ENCODE results near the gene DGKB. TPM values are rescaled to one million over a fixed set of nuclear protein-coding genes. Genes with fewer than 3 reads are reported as not detected.

DGKB gene
- total and polyA plus RNA-seq, 2 donors (not counting 1 experiment from before 2014, with no cell fraction given) = 0.31 TPM; not detected in 1

GRCh38 chr7:14842523-14842922 lies 60.0 kb downstream of the DGKB start:
- Histone ChIP-seq H3K4me1 (ENCODE audit: control insufficient read depth, extremely low read depth, insufficient read depth, low read length) (no peaks in the 10 kb centered on the region), H2AFZ (ENCODE audit: low read length) (no peak overlapping the region), H3K4me3 (replicated peaks in 1 of 4; ENCODE audit: control extremely low read depth in 1 of 4, insufficient read depth in 1 of 4, low read depth in 3 of 4, low read length in 4 of 4) (no peak overlapping the region), H3K27me3 (ENCODE audit: control insufficient read depth, insufficient read depth, low read length) (no peaks in the 10 kb centered on the region), H3K36me3 (ENCODE audit: control insufficient read depth, insufficient read depth, low read length) (no peaks in the 10 kb centered on the region), H3K4me2 (ENCODE audit: extremely low read depth, insufficient read depth, low read length) (no peak overlapping the region), H3K79me2 (ENCODE audit: control insufficient read depth, insufficient read depth, low read length) (no peaks in the 10 kb centered on the region), H4K20me1 (ENCODE audit: control insufficient read depth, extremely low read depth, insufficient read depth, low read length) (no peaks in the 10 kb centered on the region), H3K9ac (ENCODE audit: insufficient read depth, low read length) (no peak overlapping the region), H3K9me3 (ENCODE audit: control insufficient read depth, insufficient read depth, low read depth, low read length) (no peaks in the 10 kb centered on the region), H3K27ac (ENCODE audit: insufficient read depth, low read length) (no peak overlapping the region)
- no peak for TF ChIP-seq CTCF (conservative IDR thresholded peaks at IDR 0.05 in 1 of 2, IDR thresholded peaks at IDR 0.05 in 1 of 2; ENCODE audit: low read depth in 1 of 2, low read length in 2 of 2)
- TF ChIP-seq EZH2 (IDR thresholded peaks at IDR 0.05; ENCODE audit: low read length, missing control alignments) = no peak
- DNase-seq (ENCODE audit: low read depth in 2 of 2) = no peak

GRCh38 chr7:14841869-14842268 lies 60.7 kb downstream of the DGKB start:
- peak; percentile 17 to 52 for DNase-seq (ENCODE audit: low read depth in 2 of 2)
- H3K36me3 ChIP-seq (ENCODE audit: control insufficient read depth, insufficient read depth, low read length) = no peaks in the 10 kb centered on the region

GRCh38 chr7:14841086-14841485 lies 61.5 kb downstream of the DGKB start:
- Histone ChIP-seq H3K9me3 (ENCODE audit: control insufficient read depth, insufficient read depth, low read depth, low read length) (no peaks in the 10 kb centered on the region), H3K9ac (ENCODE audit: insufficient read depth, low read length) (no peak overlapping the region), H3K36me3 (ENCODE audit: control insufficient read depth, insufficient read depth, low read length) (no peaks in the 10 kb centered on the region), H3K4me1 (ENCODE audit: control insufficient read depth, extremely low read depth, insufficient read depth, low read length) (no peaks in the 10 kb centered on the region), H3K27me3 (ENCODE audit: control insufficient read depth, insufficient read depth, low read length) (no peaks in the 10 kb centered on the region), H3K27ac (ENCODE audit: insufficient read depth, low read length) (no peak overlapping the region), H3K4me2 (ENCODE audit: extremely low read depth, insufficient read depth, low read length) (no peak overlapping the region), H3K4me3 (replicated peaks in 1 of 4; ENCODE audit: control extremely low read depth in 1 of 4, insufficient read depth in 1 of 4, low read depth in 3 of 4, low read length in 4 of 4) (no peak overlapping the region), H2AFZ (ENCODE audit: low read length) (no peak overlapping the region), H3K79me2 (ENCODE audit: control insufficient read depth, insufficient read depth, low read length) (no peaks in the 10 kb centered on the region), H4K20me1 (ENCODE audit: control insufficient read depth, extremely low read depth, insufficient read depth, low read length) (no peaks in the 10 kb centered on the region)
- peak in 1 of 2 donors; percentile 19 for DNase-seq (ENCODE audit: low read depth in 2 of 2)
- TF ChIP-seq CTCF (conservative IDR thresholded peaks at IDR 0.05 in 1 of 2, IDR thresholded peaks at IDR 0.05 in 1 of 2; ENCODE audit: low read depth in 1 of 2, low read length in 2 of 2) (no peak), EZH2 (IDR thresholded peaks at IDR 0.05; ENCODE audit: low read length, missing control alignments) (no peak)

More at GRCh38 chr7:14841869-14842268, 60.7 kb downstream of the DGKB start:
- H3K4me2 ChIP-seq (ENCODE audit: extremely low read depth, insufficient read depth, low read length) = no peak overlapping the region
- no peaks in the 10 kb centered on the region for H4K20me1 ChIP-seq (ENCODE audit: control insufficient read depth, extremely low read depth, insufficient read depth, low read length)
- H3K4me1 ChIP-seq (ENCODE audit: control insufficient read depth, extremely low read depth, insufficient read depth, low read length) = no peaks in the 10 kb centered on the region
- no peak overlapping the region for H3K9ac ChIP-seq (ENCODE audit: insufficient read depth, low read length)
- no peak overlapping the region for H3K27ac ChIP-seq (ENCODE audit: insufficient read depth, low read length)
- no peaks in the 10 kb centered on the region for H3K9me3 ChIP-seq (ENCODE audit: control insufficient read depth, insufficient read depth, low read depth, low read length)
- H3K79me2 ChIP-seq (ENCODE audit: control insufficient read depth, insufficient read depth, low read length) = no peaks in the 10 kb centered on the region
- no peaks in the 10 kb centered on the region for H3K27me3 ChIP-seq (ENCODE audit: control insufficient read depth, insufficient read depth, low read length)
- TF ChIP-seq CTCF (conservative IDR thresholded peaks at IDR 0.05 in 1 of 2, IDR thresholded peaks at IDR 0.05 in 1 of 2; ENCODE audit: low read depth in 1 of 2, low read length in 2 of 2) (no peak), EZH2 (IDR thresholded peaks at IDR 0.05; ENCODE audit: low read length, missing control alignments) (no peak)
- H3K4me3 ChIP-seq (replicated peaks in 1 of 4; ENCODE audit: control extremely low read depth in 1 of 4, insufficient read depth in 1 of 4, low read depth in 3 of 4, low read length in 4 of 4) = no peak overlapping the region
- H2AFZ ChIP-seq (ENCODE audit: low read length) = no peak overlapping the region
